GM19397 (cell line): ENCODE measurements around the gene DHRS12.

Source experiments
- ATAC-seq: cut with Tn5 transposase; IDR thresholded peaks from one replicate; pipeline ENCODE4 v1.9.1; 2021; ENCODE audit warnings: mild to moderate bottlenecking, moderate library complexity; ENCODE audit not compliant: unreplicated experiment

DHRS12 gene

DNA sequence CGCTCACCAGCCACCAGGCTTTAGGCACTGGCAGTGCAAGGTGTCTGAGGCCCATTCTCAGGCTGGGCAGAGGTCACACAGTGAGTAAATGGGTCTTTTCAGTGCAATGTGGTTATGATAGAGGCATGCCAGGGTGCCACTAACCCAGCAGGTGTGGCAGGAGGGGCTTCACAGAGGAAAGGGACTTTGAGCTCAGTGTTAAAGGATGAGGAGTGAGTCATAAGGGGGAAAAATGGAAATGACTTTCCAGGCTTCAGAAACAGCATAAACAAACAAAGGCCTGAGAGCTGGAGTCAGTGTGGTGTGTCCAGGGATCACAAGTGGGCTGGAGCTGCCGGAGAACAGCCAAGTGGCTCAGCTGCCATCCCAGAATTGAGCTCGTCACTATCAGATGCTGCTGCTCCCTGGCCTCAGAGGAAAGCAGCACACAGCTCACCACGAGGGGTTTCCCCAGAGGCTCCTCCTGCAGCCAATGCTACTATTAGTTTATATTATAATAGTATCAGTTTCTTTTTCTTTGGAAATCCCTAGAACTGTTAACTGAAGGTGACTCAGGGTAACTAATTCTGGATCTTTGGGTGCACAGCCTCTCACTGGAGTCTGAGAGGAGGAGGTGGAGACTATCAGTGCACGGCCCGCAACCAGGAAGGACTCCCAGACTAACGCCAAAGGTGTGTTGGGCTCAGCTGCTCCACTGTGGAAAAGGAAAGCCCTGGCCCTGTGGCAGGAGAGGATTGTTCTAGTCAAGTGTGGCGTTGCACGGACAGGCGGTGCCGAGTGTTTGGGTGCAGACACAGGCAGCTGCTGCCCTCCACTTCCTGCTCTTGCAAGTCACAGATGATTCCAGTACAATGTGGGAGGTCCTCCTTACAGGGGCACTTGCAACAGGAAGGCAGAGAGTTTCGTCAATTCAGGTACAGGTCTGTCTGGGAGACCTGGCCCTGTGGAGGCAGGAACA, 39.5 kb downstream of the DHRS12 start:
- peak; percentile 70 for ATAC-seq

DNA sequence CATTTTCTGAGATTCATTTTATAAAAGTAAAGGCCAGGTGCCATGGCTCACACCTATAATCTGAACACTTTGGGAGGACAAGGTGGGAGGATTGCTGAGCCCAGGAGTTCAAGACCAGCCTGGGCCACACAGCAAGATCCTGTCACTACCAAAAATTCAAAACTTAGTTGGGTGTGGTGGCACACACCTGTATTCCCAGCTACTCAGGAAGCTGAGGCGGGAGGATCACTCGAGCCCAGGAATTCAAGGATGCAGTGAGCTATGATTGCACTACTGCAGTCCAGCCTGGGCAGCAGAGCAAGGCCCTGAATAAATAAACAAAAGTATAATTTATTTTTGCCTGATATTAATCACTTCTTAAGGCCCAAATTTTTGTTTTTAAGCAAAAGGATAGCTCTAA, 40.5 kb downstream of the DHRS12 start:
- no peak for ATAC-seq

GRCh38 chr13:51761643-51762350, 42.2 kb downstream of the DHRS12 start:
- no peak for ATAC-seq

DNA sequence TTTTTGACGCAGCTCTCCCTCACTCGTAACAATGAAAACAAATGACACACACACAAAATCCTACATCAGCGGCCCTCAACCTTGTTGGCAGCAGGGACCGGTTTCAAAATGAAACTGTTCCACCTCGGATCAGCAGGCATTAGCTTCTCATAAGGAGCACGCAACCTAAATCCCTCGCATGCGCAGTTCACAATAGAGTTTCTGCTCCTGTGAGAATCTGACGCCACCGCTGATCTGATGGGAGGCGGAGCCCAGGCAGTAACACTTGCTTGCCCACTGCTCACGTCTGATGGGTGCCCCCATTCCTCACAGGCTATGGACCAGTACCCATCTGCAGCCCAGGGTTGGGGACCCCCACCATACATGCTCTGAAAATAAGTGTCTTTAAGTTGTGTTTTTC, 43.4 kb downstream of the DHRS12 start:
- ATAC-seq = no peak

DNA sequence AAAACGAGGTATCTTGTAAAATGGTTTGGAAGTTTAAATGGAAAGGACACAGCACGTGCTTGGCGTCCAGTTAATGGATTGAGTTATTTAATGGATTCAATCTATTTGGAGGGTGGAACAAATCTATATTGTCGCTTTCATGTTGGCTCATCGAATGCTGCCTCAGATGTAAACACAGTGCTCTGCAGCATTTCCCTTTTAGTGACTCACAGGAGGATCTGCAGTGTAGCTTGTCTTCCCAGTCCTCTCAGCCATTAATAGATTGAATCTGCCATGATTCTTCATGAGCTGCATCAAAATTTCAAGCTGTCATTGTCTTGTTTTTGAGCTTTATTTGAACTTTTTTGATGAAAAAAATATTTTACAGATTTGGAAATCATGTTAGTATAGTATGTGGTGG, 44.7 kb downstream of the DHRS12 start:
- ATAC-seq = no peak

- ATAC-seq = no peak
These were observed 45.3 kb downstream of the DHRS12 start for GRCh38 chr13:51758691-51759090.

GRCh38 chr13:51756651-51757050, 47.3 kb downstream of the DHRS12 start:
- no peak for ATAC-seq

DNA sequence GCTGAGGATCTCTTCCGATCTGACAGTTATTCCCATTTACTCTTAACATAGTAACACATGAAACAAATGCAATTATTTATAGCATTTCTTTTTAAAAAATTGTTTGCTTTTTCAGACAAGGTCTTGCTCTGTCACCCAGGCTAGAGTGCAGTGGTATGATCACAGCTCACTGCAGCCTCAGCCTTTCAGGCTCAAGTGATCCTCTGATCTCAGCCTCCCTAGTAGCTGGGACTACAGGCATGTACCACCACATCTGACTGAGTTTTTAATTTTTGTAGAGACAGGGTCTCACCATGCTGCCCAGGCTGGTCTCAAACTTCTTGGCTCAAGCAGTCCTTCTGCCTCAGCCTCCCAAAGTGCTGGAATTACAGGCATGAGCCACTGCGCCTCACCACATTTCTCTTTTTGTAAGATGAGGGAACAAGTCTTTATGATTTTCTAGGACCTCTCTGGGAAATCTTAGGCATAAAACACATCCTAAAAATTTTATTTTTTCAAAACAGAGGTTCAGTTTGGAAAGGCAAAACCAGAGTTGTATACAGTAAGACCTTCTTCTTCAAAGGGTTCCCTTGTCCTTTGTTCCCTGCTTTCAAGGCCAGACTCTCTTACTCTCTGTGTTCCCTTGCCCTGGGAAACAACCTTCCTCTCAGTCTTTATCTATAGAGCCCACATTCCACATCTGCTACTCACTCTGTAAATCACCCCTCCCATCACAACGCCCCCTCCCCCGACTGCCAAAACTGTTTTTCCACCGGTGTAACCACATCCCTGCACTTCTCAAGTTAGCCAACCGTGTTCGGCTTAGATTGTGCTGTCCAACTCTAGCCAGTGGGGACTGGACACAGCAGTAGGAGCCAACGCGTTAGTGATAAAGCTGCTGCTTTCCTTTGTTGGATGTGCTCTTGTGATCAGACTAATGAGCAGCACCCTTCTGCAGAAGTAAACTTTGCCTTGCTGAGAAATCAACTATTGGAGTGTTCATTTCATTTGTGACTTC, 56.2 kb downstream of the DHRS12 start:
- ATAC-seq = no peak

GRCh38 chr13:51746802-51747201, 57.2 kb downstream of the DHRS12 start:
- no peak for ATAC-seq

DNA sequence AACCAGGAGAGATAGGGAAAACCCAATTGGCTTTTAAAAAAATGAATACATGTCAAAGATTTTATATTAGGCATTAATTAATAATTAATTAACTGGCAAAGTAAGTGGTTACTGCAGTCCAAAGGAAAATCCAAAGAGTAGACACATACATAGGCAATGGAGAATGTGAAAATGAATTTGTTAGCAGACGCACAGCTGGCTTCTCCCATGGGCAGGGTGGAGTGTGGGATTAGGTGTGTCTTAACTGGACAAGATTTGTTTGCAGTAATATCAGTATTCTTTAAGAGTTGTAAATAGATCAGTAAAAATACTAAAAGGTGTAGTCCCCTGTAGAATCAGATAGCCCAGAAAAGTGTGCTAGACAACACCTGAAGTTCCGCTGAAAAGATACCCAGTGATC, 58.7 kb downstream of the DHRS12 start:
- ATAC-seq = no peak

- no peak for ATAC-seq
These were observed 61.4 kb downstream of the DHRS12 start for GRCh38 chr13:51742611-51743010.

DNA sequence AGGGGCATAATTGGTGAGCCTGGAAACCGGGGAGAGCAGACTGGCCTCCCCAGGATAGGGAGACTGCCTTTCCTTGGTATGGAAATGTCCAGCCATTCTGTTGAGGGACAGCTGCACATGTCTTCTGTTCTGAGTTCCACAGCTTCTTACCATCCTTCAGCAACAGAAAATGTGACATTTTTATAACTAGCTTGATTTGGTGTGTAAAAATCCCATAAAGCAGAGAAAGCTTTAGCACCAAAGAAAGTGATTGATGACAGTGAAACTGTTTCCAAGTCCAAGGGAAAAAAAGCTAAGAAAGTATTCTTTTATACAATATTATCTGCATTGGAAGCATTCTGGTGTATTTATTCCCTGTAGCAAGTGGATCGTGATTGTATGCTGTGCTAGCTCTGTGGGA, 61.9 kb downstream of the DHRS12 start:
- no peak for ATAC-seq

DNA sequence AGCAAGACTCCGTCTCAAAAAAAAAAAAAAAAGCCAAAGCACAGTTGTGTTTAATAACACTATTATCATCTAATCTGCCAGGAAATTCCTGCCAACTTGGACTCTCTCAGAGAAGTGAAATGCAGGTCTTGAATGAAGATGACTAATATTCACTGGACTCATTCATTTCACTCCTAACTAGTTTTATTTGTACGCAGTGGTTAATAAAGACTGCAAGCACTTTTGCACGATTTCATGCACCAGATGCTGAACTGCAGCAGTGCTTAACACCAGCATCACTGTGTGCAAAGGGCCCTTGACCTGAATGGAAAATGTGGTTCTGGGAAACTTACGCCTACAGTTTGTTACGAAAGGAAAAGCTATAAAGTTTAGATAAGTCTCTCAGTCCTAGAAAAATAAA, 63.3 kb downstream of the DHRS12 start:
- ATAC-seq = no peak

- no peak for ATAC-seq
These were observed 64.8 kb downstream of the DHRS12 start for GRCh38 chr13:51739027-51739764.

DNA sequence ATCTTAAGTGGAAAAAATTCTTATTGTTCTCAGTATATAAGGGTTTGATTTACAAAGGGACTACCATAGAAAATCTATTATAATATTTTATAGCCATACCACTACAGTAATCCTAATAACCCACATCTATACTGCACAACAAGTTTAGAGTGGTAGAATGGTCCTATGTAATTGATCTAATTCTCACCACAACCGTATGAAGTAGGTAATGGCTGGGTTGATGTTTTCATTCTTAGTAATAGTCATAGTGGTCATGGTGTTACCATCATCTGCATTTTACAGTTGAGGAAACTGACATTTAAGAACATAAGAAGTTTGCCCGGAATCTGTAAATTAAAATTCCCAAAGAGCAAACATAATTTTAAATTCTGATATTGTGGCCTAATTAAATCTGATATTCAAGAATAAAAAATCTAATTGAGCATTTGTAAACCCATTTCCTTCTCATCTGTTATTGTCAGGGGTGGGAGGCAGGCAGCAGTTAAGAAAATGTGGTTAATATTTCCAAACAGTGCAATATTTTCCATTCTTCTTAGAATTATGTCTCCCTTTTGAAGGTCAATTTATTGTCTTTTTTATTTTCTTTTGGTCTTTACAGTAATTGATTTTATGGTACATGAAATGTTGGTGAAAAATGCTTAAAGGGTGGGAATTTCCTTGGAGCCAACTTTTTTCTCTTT, 65.6 kb downstream of the DHRS12 start:
- ATAC-seq = no peak

DNA sequence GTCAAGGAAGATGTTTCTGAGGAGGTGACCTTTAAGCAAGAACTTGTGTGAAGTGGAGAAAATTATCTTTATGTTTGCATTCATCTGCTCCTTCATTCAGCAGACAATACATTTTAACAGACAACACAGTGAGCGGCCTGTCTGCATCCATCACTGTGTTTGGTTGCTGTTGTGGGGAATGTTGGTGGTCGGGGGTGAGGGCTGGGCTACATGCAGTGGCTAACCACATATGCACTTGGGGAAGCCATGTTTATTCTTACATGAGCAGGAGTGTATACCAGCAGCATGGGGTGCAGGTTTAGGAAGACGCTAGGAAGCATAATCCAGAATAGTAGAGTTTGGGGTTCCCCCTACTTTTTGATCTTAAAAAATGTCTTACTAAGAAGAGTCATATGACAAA, 66.4 kb downstream of the DHRS12 start:
- no peak for ATAC-seq

DNA sequence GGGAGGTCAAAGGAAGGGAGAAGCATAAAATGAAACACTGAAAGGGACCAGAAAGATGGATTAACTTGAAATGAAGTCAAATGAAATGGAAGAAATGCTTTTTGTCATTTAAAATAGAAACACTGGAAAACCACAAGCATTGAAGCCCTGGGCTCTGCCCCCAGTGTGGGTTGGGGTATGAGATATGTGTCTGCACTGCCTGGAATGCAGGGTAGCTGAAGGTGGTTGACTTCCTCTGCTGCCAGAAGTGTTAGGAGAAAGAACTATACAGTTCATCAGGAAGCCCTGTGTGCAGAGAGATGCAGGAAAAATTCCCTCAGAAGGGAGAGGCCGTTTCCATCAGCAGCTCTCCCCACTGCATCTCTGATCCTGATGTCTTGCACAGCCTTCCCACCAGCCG, 69.2 kb downstream of the DHRS12 start:
- ATAC-seq = no peak

DNA sequence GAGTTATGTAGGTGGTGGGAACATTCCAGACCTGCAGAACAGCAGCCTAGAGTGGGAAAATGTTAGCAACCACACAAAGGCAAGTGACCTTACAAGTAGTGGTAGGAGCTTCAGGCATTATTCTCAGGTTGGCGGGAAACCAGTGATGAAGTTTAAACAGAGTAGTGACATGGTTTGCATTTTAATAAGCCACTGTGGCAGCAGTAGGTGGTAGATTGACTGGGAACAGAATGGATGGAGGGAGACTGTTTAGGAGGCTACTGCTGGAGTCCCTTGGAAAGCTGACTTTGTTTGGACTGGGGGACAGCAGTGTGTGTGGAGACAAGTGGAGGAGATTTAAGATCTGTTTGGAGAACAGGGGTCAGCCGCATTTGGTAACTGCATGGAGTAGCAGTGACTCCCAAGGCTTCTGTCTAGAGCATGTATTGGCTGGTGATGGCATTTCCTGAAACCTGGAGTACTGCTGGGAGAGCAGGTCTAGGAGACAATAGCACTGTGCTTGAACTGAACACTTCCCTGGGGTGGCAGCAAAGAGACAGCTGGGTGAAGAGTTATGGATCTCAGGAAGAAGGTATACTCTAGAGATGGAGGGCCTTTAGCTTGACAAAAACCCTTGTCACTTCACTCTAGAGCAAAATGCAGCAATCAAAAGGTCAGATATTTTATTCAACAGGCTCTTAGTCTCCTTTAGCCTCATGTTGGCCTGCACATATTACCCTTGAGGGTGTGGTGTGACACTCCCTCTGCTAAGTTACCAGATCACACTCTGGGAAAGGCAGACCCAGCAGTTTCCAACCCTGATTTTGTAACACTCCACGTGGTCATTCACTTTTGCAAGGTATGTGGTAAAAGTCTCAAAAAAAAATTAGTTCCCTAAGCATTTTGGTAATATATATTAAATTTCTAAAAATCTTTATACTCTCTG, 70.3 kb downstream of the DHRS12 start:
- ATAC-seq = no peak

GRCh38 chr13:51731759-51732158, 72.2 kb downstream of the DHRS12 start:
- no peak for ATAC-seq
